ENCODE measurements around the gene HTRA3. TPM values are rescaled to one million over a fixed set of nuclear protein-coding genes. Genes with fewer than 3 reads are reported as not detected.

HTRA3 gene
- total RNA-seq, 1 donor from 2014 or later: not detected

- ChIA-PET POLR2A (interaction anchor here (0.7 to 6.4 kb wide), 3 partner anchors 30 to 85 kb away, joined by 5 to 123 read pairs (median 8); partner anchors contain the start of gene SH3TC1), CTCF (interaction anchor here (1.8 to 1.9 kb wide), 2 partner anchors 12 to 53 kb away, joined by 7 to 10 read pairs; no protein-coding TSS in a partner anchor)
- ATAC-seq (ENCODE audit: low read depth): no peak
- H3K4me1 Mint-ChIP-seq: peaks cover 41% of the 10 kb centered on the region
- H3K27me3 Mint-ChIP-seq: no peaks in the 10 kb centered on the region
- no peak for TF ChIP-seq CTCF (IDR thresholded peaks at IDR 0.05)
- no peaks in the 10 kb centered on the region for H3K9me3 Mint-ChIP-seq
- no peak overlapping the region for H3K27ac Mint-ChIP-seq
- no peak for DNase-seq
- H3K4me3 Mint-ChIP-seq: no peak overlapping the region
- intact Hi-C loops (cut with micrococcal nuclease): loop anchor here (1.0 kb wide), 1 partner anchor 12 kb away; no protein-coding TSS in a partner anchor
- H3K36me3 Mint-ChIP-seq (ENCODE audit: low read depth): peaks cover 30% of the 10 kb centered on the region
These were observed 39.5 kb upstream of the HTRA3 start for GRCh38 chr4:8230033-8230432.

- no peak for DNase-seq
- H3K9me3 Mint-ChIP-seq: no peaks in the 10 kb centered on the region
- POLR2A ChIA-PET: interaction anchor here (6.4 kb wide), 1 partner anchor 30 kb away, joined by 123 read pairs; the partner anchor contains the start of gene SH3TC1
- CTCF ChIA-PET: interaction anchor here (1.9 kb wide), 1 partner anchor 12 kb away, joined by 7 read pairs; no protein-coding TSS in a partner anchor
- peaks cover 24% of the 10 kb centered on the region for H3K36me3 Mint-ChIP-seq (ENCODE audit: low read depth)
- H3K4me1 Mint-ChIP-seq: peaks cover 45% of the 10 kb centered on the region
- no peak for TF ChIP-seq CTCF (IDR thresholded peaks at IDR 0.05)
- intact Hi-C loops (cut with micrococcal nuclease): loop anchor here (1.0 kb wide), 1 partner anchor 11 kb away; no protein-coding TSS in a partner anchor
- ATAC-seq (ENCODE audit: low read depth): no peak
- peak overlapping the region; percentile 41 for H3K27ac Mint-ChIP-seq
- H3K4me3 Mint-ChIP-seq: no peak overlapping the region
- no peaks in the 10 kb centered on the region for H3K27me3 Mint-ChIP-seq
These were observed 38.7 kb upstream of the HTRA3 start for GRCh38 chr4:8230891-8231290.

DNA sequence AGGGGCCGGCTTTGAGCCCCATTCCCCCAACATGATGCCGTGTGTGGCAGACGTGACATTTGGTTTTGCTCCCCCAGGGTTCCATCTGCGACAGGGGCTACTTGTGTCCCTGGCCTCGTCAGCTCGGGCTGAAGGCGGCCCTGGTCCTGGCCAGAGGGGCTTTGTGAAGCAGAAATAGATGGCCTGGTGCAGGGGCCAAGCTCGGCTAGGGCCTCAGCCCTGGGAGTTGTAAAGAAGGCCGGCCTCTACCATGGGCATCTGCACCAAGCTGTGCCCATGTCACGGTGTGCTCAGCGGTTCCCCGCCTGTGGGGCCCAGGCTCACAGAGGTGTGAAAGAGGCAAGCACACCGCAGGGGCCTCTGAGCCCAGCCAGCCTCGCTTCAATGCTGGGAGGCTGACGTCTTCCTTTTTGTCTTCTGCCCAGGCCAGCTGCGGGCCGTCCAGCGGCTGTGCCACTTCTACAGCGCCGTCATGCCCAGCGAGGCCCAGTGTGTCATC lies 38.0 kb upstream of the HTRA3 start:
- no peak overlapping the region for H3K27ac Mint-ChIP-seq
- CTCF ChIA-PET: interaction anchor here (1.0 to 1.9 kb wide), 3 partner anchors 9 to 55 kb away, joined by 4 to 7 read pairs (median 4); no protein-coding TSS in a partner anchor
- H3K27me3 Mint-ChIP-seq: no peaks in the 10 kb centered on the region
- DNase-seq (no peak), ATAC-seq (ENCODE audit: low read depth) (no peak)
- H3K9me3 Mint-ChIP-seq: no peaks in the 10 kb centered on the region
- no peak for TF ChIP-seq CTCF (IDR thresholded peaks at IDR 0.05)
- peaks cover 26% of the 10 kb centered on the region for H3K36me3 Mint-ChIP-seq (ENCODE audit: low read depth)
- POLR2A ChIA-PET: interaction anchor here (6.4 kb wide), 1 partner anchor 31 kb away, joined by 123 read pairs; the partner anchor contains the start of gene SH3TC1
- H3K4me1 Mint-ChIP-seq: peaks cover 45% of the 10 kb centered on the region
- intact Hi-C loops (cut with micrococcal nuclease): no loop called here
- no peak overlapping the region for H3K4me3 Mint-ChIP-seq

DNA sequence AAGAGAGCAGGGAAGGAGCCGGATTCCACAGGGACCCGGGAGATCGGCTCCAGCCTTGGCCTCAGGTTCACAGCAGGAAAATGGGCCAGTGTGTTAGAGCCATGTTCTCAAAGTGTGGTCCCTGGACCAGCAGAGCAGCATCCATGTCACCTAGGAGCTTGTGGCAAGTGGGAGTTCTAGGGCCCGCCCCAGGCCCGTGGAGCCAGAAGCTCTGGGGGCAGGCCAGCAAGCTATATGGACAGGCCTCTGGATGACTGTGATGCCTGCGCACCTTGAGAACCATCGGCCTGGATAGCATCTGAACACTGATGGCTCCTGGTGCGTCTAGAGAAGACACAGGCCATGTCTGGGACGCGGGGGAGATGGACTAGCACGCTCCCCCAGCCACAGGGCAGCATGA lies 36.8 kb upstream of the HTRA3 start:
- no peak for TF ChIP-seq CTCF (IDR thresholded peaks at IDR 0.05)
- intact Hi-C loops (cut with micrococcal nuclease): no loop called here
- no peak overlapping the region for H3K27ac Mint-ChIP-seq
- peaks cover 46% of the 10 kb centered on the region for H3K4me1 Mint-ChIP-seq
- DNase-seq (no peak), ATAC-seq (ENCODE audit: low read depth) (no peak)
- H3K27me3 Mint-ChIP-seq: no peaks in the 10 kb centered on the region
- ChIA-PET CTCF (interaction anchor here (1.0 to 1.5 kb wide), 2 partner anchors 8 to 56 kb away, joined by 4 read pairs; no protein-coding TSS in a partner anchor), POLR2A (interaction anchor here (1.0 kb wide), 1 partner anchor 11 kb away, joined by 3 read pairs; no protein-coding TSS in a partner anchor)
- peaks cover 31% of the 10 kb centered on the region for H3K36me3 Mint-ChIP-seq (ENCODE audit: low read depth)
- H3K4me3 Mint-ChIP-seq: no peak overlapping the region
- H3K9me3 Mint-ChIP-seq: no peaks in the 10 kb centered on the region

- ChIA-PET CTCF (no interaction called here), POLR2A (no interaction called here)
- intact Hi-C loops (cut with micrococcal nuclease): no loop called here
- peaks cover 33% of the 10 kb centered on the region for H3K36me3 Mint-ChIP-seq (ENCODE audit: low read depth)
- no peaks in the 10 kb centered on the region for H3K9me3 Mint-ChIP-seq
- DNase-seq: no peak
- no peak overlapping the region for H3K27ac Mint-ChIP-seq
- no peak for TF ChIP-seq CTCF (IDR thresholded peaks at IDR 0.05)
- H3K4me3 Mint-ChIP-seq: no peak overlapping the region
- ATAC-seq (ENCODE audit: low read depth): no peak
- no peaks in the 10 kb centered on the region for H3K27me3 Mint-ChIP-seq
- peaks cover 42% of the 10 kb centered on the region for H3K4me1 Mint-ChIP-seq
These were observed 35.7 kb upstream of the HTRA3 start for GRCh38 chr4:8233672-8234484.
